ENCODE data around the gene FGD2. TPM values are rescaled to one million over a fixed set of nuclear protein-coding genes. Genes with fewer than 3 reads are reported as not detected.

Gene FGD2
- 10 to 100 TPM in 1 of 2 experiments, 1 to 10 TPM in 1; 9.8 to 12.4 TPM for total RNA-seq

DNA sequence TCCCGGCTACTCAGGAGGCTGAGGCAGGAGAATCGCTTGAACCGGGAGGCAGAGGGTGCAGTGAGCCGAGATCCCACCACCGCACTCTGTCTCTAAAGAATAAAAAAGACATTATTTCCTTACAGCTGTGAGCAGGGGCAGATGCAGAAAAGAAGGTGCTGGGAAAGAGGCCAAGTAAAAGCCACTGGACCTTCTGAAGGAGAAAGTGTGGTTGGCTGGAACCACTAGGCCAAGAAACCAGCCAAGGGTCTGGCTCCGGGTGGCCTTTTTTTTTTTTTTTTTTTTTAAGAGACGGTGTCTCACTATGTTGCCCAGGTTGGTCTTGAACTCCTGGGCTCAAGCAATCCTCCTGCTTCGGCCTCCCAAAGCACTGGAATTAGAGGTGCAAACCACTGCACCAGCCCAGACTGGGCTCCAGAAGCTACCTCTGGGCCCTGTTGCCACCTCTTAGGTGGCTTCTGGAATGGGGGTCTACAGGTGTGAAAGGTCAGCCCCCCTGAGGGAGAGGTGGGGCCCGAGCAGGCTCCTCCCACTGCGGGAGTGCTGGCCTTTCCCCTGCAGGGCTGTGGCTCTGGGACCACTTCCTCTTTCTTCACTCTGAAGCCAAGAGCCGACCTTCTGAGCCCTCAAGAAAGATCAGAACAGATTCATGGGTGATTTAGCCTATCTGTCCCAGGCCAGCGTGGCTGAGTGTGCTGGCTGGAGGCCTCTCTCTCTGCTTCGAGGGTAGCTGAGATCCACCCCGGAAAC, at the start of gene FGD2:
Gene FGD2, plus strand, starts transcription at position 595 of the 750 bp plus-strand sequence. CDS start 163 bp downstream, outside the sequence.
- peaks cover 23% of the 10 kb centered on the region for H3K4me1 Mint-ChIP-seq
- H3K4me3 Mint-ChIP-seq: peak within 1 kb of the TSS; percentile 81
- peak within 1 kb of the TSS; percentile 80 for H3K27ac Mint-ChIP-seq
- POLR2A ChIA-PET: interaction anchor here (1.8 to 3.4 kb wide), 2 partner anchors 13 to 19 kb away, joined by 8 to 15 read pairs; partner anchors contain the start of gene MTCH1
- DNase-seq (no peak), ATAC-seq (ENCODE audit: low read depth) (peak; percentile 46)
- no peaks in the 10 kb centered on the region for H3K36me3 Mint-ChIP-seq
- no peaks in the 10 kb centered on the region for H3K9me3 Mint-ChIP-seq
- H3K27me3 Mint-ChIP-seq: no peaks in the 10 kb centered on the region

DNA sequence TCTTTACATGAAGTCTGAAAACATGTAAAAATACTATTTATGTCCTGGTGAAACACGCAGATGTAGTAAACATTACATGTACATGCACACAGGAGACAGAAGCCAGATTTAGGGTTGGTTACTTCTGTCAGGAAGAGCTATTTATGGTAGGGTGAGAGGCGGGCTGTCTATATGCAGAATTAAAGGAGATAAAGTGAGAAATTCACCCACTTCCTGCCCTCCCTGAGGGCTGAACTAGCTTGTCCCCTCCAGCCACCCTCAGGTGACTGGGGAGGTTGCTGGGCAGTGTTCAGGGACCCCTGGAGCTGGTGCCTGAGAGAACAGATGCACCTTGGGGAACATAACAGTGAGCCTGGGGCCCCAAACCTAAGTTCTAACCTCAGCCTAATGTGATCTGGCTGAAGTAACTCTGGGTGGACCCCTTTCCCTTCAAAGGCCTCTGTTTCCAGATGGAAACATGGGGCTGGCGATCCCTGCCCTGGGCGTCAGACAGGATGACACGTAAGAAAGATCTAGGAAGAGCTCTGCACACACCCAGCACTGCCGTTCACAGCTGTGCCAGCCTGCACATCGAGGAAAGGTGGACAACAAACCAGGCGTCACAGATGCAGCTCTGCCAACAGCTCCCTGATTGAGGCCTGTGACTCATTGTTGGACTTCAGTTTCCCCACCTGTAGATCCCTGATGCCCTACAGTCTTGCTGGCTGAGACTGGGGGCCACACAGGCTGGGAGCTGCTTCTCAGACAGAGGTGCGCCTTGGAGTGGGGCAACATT, 49.6 kb upstream of the FGD2 start:
- peak overlapping the region; percentile 20 for H3K4me3 Mint-ChIP-seq
- POLR2A ChIA-PET: interaction anchor here (0.8 to 2.7 kb wide), 4 partner anchors 29 to 70 kb away, joined by 3 to 7 read pairs (median 4); partner anchors contain the start of genes C6orf89 and MTCH1

DNA sequence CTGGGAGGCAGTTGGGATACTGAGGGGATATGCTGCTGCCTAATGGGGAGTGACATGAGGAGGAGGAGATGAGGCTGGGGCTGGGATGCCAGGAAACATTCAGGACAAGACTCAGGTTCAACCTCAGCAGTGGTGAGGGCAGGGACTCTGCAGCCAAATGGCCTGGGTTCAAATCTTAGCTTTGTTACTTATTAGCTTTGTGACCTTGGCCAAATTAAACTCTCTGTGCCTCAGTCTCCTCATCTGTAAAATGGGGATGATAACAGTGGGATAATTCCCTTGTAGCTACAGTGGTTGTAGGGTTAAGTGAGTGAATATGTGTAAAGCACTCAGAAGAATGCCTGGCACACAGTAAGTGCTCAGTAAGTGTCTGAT, 49.0 kb upstream of the FGD2 start:
- H3K4me3 Mint-ChIP-seq: no peak overlapping the region
- no peaks in the 10 kb centered on the region for H3K36me3 Mint-ChIP-seq
- H3K9me3 Mint-ChIP-seq: no peaks in the 10 kb centered on the region
- H3K4me1 Mint-ChIP-seq: peaks cover 48% of the 10 kb centered on the region
- ATAC-seq (ENCODE audit: low read depth) (no peak), DNase-seq (no peak)
- peak overlapping the region; percentile 64 for H3K27ac Mint-ChIP-seq
- POLR2A ChIA-PET: interaction anchor here (1.2 kb wide), 1 partner anchor 25 kb away, joined by 3 read pairs; no protein-coding TSS in a partner anchor
- H3K27me3 Mint-ChIP-seq: peaks cover 12% of the 10 kb centered on the region

More for the DNA sequence above, 49.6 kb upstream of the FGD2 start:
- ATAC-seq (ENCODE audit: low read depth): peak; percentile 46
- Mint-ChIP-seq H3K27me3 (peaks cover 12% of the 10 kb centered on the region), H3K4me1 (peaks cover 42% of the 10 kb centered on the region), H3K27ac (peak overlapping the region; percentile 64), H3K36me3 (no peaks in the 10 kb centered on the region), H3K9me3 (no peaks in the 10 kb centered on the region)
- DNase-seq: no peak

- DNase-seq (no peak), ATAC-seq (ENCODE audit: low read depth) (no peak)
- no peak overlapping the region for H3K4me3 Mint-ChIP-seq
- POLR2A ChIA-PET: no interaction called here
- no peak overlapping the region for H3K27ac Mint-ChIP-seq
- H3K27me3 Mint-ChIP-seq: peaks cover 12% of the 10 kb centered on the region
- peaks cover 50% of the 10 kb centered on the region for H3K4me1 Mint-ChIP-seq
- no peaks in the 10 kb centered on the region for H3K9me3 Mint-ChIP-seq
- no peaks in the 10 kb centered on the region for H3K36me3 Mint-ChIP-seq
Observed at GRCh38 chr6:36957773-36958271, 47.6 kb upstream of the FGD2 start.

DNA sequence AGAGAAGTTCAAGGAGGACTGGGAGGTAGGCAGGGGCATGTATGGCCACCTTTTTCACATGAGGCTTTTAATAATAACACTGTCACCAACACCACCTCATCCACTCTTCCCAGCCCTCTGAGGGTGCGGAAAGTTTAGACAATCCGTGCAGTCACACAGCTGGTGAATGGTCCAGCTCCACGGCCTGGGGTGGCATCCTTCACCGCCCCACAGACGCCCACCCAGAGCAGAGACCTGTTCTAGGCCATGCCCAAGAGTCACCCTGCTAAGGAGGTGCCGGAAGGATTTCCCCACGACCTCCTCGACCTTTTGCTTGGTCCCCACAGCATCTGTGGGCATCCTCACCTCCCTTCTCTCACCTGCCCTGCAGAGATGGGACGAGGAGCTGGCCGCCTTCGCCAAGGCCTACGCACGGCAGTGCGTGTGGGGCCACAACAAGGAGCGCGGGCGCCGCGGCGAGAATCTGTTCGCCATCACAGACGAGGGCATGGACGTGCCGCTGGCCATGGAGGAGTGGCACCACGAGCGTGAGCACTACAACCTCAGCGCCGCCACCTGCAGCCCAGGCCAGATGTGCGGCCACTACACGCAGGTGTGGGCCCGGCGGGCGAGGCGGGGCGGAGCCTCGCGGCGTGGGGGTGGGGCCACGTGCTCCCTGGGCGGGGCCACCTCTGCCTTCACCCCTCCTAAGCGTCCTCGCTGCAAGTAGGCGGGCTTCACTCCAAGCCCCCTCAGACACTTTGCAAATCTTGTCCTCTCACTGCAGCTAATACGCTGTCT, 46.5 kb upstream of the FGD2 start:
- H3K4me1 Mint-ChIP-seq: peaks cover 52% of the 10 kb centered on the region
- H3K27ac Mint-ChIP-seq: no peak overlapping the region
- H3K4me3 Mint-ChIP-seq: no peak overlapping the region
- no peaks in the 10 kb centered on the region for H3K9me3 Mint-ChIP-seq
- no peaks in the 10 kb centered on the region for H3K36me3 Mint-ChIP-seq
- no peak for ATAC-seq (ENCODE audit: low read depth)
- no peak for DNase-seq
- POLR2A ChIA-PET: no interaction called here
- H3K27me3 Mint-ChIP-seq: peaks cover 12% of the 10 kb centered on the region

DNA sequence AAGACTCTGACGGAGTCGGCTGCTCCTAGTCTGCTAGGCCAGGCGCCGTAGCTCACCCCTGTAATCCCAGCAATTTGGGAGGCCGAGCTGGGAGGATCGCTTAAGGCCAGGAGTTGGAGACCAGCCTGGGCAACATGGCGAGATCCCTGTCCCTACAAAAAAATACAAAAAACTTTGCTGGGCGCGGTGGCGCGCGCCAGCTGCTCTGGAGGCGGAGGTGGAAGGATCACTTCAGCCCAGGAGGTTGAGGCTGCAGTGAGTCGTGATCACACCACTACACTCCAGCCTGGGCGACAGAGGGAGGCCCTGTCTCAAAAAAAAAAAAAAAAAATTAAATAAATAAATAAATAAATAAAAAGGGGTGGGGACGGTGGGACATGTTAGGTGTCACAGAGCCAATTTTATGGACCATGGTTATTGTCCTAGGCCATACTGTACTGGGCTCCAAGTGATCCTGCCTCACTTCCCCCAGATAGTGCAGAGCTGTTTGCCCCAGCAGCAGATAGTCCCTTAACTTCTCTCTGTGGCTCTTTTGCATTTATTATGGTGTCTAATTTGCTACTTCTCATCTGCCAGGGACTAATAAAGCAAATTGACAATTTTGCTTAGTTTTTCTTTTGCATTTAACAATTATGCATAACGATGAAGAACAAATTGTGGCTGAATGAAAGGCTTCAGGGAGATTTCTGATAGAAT, 45.8 kb upstream of the FGD2 start:
- H3K4me1 Mint-ChIP-seq: peaks cover 50% of the 10 kb centered on the region
- POLR2A ChIA-PET: no interaction called here
- H3K9me3 Mint-ChIP-seq: no peaks in the 10 kb centered on the region
- peaks cover 12% of the 10 kb centered on the region for H3K27me3 Mint-ChIP-seq
- H3K27ac Mint-ChIP-seq: peak overlapping the region; percentile 23
- ATAC-seq (ENCODE audit: low read depth): no peak
- no peaks in the 10 kb centered on the region for H3K36me3 Mint-ChIP-seq
- H3K4me3 Mint-ChIP-seq: no peak overlapping the region
- no peak for DNase-seq

- H3K4me3 Mint-ChIP-seq: no peak overlapping the region
- H3K27me3 Mint-ChIP-seq: peaks cover 6% of the 10 kb centered on the region
- ATAC-seq (ENCODE audit: low read depth) (no peak), DNase-seq (no peak)
- POLR2A ChIA-PET: no interaction called here
- peaks cover 41% of the 10 kb centered on the region for H3K4me1 Mint-ChIP-seq
- H3K27ac Mint-ChIP-seq: peak overlapping the region; percentile 62
- peaks cover 2% of the 10 kb centered on the region for H3K36me3 Mint-ChIP-seq
- no peaks in the 10 kb centered on the region for H3K9me3 Mint-ChIP-seq
Observed at GRCh38 chr6:36961441-36962435, 43.7 kb upstream of the FGD2 start.

DNA sequence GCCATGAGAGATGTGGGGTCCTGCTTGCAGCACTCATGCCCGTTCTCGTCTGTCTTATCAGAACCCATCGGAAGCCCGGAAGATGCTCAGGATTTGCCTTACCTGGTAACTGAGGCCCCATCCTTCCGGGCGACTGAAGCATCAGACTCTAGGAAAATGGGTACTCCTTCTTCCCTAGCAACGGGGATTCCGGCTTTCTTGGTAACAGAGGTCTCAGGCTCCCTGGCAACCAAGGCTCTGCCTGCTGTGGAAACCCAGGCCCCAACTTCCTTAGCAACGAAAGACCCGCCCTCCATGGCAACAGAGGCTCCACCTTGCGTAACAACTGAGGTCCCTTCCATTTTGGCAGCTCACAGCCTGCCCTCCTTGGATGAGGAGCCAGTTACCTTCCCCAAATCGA, 42.6 kb upstream of the FGD2 start:
- Mint-ChIP-seq H3K4me3 (peak overlapping the region; percentile 43), H3K27me3 (no peaks in the 10 kb centered on the region), H3K27ac (peak overlapping the region; percentile 74), H3K9me3 (no peaks in the 10 kb centered on the region), H3K4me1 (peaks cover 38% of the 10 kb centered on the region), H3K36me3 (peaks cover 2% of the 10 kb centered on the region)
- POLR2A ChIA-PET: interaction anchor here (0.9 to 1.5 kb wide), 4 partner anchors 8 to 208 kb away, joined by 3 to 10 read pairs (median 3); partner anchors contain the start of genes MTCH1 and PI16
- DNase-seq (peak; percentile 79), ATAC-seq (ENCODE audit: low read depth) (peak; percentile 64)

DNA sequence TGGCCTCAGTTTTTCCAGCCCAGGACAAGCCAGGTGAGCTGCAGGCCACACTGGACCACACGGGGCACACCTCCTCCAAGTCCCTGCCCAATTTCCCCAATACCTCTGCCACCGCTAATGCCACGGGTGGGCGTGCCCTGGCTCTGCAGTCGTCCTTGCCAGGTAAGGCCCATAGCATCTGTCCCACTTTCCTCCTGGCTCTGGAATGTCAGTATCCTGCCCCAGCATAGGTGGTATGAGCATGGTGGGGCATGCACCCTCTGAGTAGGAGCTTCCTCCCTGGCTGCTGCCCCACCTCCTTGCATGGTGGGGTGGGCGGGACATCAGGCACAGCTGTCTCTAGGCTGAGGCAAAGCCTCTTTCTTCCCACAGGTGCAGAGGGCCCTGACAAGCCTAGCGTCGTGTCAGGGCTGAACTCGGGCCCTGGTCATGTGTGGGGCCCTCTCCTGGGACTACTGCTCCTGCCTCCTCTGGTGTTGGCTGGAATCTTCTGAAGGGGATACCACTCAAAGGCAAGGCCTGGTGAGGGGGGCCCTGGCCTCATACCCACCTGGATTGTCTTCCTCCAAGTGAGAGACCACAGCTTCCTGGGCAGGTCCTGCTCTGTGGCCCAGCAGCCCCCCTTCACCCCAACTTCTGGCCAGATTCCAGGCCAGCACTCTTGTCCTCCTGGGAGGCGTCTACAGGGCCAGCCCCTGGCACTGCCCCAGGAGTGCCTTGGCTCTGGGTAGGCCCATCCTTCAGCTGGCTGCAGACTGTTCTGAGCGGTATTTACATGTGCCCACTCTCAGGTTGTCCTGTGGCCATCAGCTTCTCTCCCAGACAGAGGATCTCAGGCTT, 41.8 kb upstream of the FGD2 start:
- ATAC-seq (ENCODE audit: low read depth) (peak; percentile 77), DNase-seq (peak; percentile 58)
- Mint-ChIP-seq H3K4me3 (peak overlapping the region; percentile 66), H3K27me3 (no peaks in the 10 kb centered on the region), H3K4me1 (peaks cover 38% of the 10 kb centered on the region), H3K27ac (peak overlapping the region; percentile 74), H3K36me3 (peaks cover 10% of the 10 kb centered on the region), H3K9me3 (no peaks in the 10 kb centered on the region)
- POLR2A ChIA-PET: interaction anchor here (0.5 to 1.5 kb wide), 5 partner anchors 9 to 1737 kb away, joined by 3 to 10 read pairs (median 3); partner anchors contain the start of genes MTCH1 and PI16

GRCh38 chr6:36964349-36964748, 41.1 kb upstream of the FGD2 start:
- H3K4me3 Mint-ChIP-seq: no peak overlapping the region
- DNase-seq (no peak), ATAC-seq (ENCODE audit: low read depth) (no peak)
- peak overlapping the region; percentile 59 for H3K27ac Mint-ChIP-seq
- no peaks in the 10 kb centered on the region for H3K27me3 Mint-ChIP-seq
- peaks cover 12% of the 10 kb centered on the region for H3K36me3 Mint-ChIP-seq
- POLR2A ChIA-PET: no interaction called here
- peaks cover 38% of the 10 kb centered on the region for H3K4me1 Mint-ChIP-seq
- H3K9me3 Mint-ChIP-seq: no peaks in the 10 kb centered on the region

- no peak overlapping the region for H3K4me3 Mint-ChIP-seq
- DNase-seq: no peak
- ATAC-seq (ENCODE audit: low read depth): no peak
- H3K36me3 Mint-ChIP-seq: peaks cover 14% of the 10 kb centered on the region
- POLR2A ChIA-PET: interaction anchor here (1.3 kb wide), 1 partner anchor 11 kb away, joined by 5 read pairs; no protein-coding TSS in a partner anchor
- H3K9me3 Mint-ChIP-seq: no peaks in the 10 kb centered on the region
- no peaks in the 10 kb centered on the region for H3K27me3 Mint-ChIP-seq
- peaks cover 38% of the 10 kb centered on the region for H3K4me1 Mint-ChIP-seq
- H3K27ac Mint-ChIP-seq: peak overlapping the region; percentile 59
Observed at GRCh38 chr6:36964908-36965307, 40.5 kb upstream of the FGD2 start.
